ENCODE data around the gene ULK3.

Gene ULK3

DNA sequence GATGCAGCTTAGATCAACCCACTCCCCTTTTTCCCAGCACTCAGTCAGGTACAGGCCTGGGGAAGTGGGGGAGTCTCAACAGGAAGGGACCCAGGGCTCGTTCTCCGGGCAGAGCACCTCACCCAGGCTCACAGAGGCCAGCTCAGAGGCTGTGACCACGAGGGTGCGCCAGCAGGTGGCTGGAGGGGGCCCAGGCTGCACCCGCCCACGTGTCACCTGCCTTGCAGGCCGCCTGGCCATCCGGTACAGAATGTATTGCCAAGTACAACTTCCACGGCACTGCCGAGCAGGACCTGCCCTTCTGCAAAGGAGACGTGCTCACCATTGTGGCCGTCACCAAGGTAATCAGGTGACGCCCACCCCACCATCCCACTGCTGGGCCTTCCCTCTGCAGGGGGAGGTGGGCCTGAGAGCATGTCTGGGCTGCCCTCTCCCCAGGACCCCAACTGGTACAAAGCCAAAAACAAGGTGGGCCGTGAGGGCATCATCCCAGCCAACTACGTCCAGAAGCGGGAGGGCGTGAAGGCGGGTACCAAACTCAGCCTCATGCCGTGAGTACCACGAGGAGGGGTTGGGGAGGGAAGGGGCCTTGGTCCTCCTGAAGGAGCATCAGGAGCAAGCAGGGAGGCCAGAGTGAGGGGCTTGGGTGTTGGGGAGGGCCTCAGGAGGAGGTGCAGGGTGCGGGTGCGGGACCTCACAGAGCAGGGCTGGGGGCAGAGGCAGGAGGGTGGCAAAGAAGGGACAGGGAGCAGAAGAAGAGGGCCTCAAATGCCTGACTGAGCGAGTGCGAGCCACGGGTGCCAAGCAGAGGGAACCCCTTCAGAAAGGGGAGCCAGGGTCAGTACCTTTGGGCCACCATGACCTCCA lies 44.3 kb downstream of the ULK3 start:
- DNase-seq, result no peak

- peak in 1 of 5 donors; percentile 51 for DNase-seq
These were observed 46.9 kb downstream of the ULK3 start for GRCh38 chr15:74795966-74796625.

- no peak for DNase-seq
These were observed 48.0 kb downstream of the ULK3 start for GRCh38 chr15:74794970-74795349.

DNA sequence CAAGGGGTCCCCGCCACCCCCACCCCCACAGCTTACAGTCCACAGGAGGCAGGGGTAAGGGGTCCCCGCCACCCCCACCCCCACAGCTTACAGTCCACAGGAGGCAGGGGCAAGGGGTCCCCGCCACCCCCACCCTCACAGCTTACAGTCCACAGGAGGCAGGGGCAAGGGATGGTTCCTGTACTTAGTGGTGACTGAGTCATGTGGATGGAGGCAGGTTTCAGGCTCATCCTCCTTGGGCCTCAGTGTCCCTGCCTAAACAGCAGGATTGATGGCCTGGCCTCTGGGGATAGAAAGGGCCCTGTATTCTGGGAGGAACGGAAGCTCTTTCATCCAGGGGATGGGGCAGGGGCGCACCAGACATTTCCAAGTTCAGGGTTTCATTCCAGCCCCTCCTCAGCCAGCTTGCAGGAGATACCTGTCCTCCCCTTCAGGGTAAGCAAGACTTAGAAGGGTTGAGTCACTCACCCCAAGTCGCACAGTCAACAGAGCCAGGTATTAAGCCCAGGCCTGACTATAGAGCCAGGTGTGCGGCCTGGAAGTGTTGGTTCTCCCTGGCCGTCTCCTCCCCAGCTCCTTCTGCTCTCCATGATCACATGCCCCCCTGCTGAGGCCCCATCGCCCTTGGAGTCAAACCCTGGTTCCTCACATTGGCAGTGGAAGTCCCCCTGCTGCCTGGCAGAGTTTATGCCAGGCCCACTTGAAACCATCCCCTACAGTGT lies 48.5 kb downstream of the ULK3 start:
- no peak for DNase-seq

- DNase-seq, result peak; percentile 54 to 77 (median 65)
These were observed 49.6 kb downstream of the ULK3 start for GRCh38 chr15:74793135-74794028.

GRCh38 chr15:74792227-74793016 lies 50.5 kb downstream of the ULK3 start:
- DNase-seq, result no peak

DNA sequence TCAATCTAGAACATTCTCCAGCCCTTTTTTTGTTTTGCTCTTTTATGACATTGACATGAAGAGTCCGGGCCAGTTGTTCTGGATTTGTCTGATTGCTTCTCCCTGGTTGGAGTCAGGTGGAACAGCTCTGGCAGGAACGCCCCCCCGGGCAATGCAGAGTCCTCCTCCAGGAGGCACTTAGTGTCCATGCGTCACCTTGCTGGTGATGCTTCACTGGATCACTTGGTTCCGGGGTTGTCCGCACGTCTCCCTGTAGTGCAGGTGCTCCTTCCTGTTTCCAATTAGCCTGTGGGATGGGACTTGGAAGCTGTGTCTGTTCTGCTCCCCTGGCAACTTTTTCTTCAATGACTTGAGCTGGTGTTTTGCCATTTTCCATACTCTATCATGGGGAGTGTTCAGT lies 51.3 kb downstream of the ULK3 start:
- DNase-seq, result no peak

- DNase-seq, result no peak
These were observed 51.9 kb downstream of the ULK3 start for GRCh38 chr15:74791007-74791406.

DNA sequence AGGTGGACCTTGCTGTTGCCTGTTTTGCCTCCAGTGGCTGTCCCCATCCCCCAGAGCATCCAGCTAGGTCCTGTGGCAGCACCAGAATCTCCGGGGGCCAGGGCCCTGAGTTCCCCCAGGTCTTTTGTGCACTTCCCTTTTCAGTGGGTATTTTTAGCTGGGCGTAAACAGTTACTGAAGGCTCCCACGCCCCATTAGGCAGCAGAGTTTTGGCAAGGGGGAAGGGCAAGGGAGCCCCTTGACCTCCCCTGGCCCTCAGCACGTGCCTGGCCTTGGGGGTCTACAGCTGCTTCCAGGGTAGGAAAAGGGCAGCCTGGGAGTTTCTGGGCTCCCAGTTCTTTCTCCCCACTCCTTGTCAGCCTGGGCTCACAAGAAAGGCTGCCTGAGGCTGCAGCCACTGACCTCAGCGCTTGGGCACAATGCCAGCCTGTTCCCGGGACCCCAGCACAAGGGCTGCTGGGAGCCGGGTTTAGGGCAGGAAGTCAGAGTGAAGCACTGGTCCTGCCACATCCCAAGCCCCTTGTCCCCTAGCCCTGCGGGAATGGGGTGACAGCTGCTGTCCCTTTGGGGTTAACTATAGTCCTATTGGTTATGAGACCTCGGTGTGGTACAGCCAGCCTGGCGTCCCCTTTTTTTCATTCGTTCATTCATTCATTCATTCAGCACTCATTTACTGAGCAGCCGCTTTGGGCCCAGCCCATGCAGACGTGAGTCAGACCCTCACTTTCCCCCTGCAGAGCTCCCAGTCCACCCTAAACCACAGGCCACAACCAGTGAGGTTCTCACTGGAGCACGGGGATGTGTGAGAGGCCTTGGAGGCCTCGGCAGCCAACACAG lies 52.7 kb downstream of the ULK3 start:
- peak in 1 of 5 donors; percentile 48 for DNase-seq

DNA sequence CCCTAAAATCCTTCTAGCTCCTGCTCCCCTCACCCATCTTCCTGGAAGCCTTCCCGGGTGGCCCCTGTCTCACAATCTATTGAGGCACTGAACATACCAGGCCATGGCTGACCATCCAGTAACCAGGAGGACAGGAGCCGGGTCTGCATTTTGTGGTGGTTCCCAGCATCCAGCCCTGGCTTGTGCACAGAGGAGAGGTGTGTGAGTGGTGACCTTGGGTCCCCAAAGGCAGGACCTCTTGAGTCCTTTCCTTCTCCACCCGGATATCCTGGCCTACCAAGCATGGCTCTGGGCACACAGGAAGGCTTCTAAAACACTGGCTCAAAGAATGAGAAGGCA lies 53.2 kb downstream of the ULK3 start:
- no peak for DNase-seq

GRCh38 chr15:74789171-74789631 lies 53.8 kb downstream of the ULK3 start:
- DNase-seq, result peak in 2 of 5 donors; percentile 36 to 52

DNA sequence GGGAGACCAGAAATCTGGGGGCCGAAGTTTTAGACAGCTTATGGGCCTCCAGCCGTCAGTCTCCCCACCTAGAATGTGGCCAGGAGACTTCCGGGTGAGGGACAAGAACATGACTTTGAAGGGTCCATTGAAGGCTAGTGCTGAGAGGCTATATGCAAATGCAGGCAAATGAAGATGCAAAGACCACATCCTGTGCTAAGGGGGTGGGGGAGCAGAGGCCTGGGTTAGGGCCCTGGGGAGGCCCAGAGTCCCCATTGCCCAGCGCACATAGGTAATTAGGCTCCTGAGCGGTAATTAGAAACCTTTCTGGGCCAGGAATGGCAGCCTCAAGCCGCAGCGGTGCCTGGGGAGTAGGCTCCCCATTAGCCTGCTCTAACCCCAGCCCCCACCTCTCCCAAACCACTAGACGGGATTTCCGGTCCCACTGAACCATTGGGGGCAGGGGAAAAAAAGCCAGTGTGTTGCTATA lies 54.2 kb downstream of the ULK3 start:
- DNase-seq, result peak in 4 of 5 donors; percentile 41 to 81 (median 55)

DNA sequence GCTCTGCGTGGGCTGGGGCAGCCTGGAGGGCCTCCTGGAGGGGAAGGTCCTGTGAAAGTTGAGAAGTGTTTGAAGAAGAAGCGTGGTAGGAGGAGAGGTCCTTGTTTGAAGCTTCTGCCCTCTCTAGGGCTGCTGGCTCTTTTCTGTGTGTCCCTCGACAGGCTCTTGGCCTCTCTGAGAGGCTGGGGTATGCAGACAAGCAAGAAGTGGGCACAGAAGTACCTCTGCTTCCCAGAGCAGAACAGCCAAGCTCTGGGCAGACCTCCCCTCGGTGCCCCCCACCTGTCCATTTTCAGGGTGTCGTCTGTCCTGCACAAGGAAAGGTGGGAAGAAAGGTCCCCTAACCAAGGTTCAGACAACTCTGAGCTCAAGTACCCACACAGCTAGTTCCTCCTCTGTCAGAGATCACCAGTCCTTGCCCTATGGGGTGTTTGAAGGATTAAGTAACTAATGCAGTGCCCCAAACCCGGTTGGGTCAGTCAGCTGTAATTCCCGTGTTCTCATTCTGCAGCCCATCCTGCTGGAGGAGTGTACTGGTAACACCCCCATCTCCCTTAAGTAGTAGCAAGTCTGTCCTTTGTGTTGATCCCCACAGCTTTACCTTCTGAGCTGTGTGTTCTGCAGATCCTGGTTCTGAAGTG lies 54.8 kb downstream of the ULK3 start:
- DNase-seq, result no peak

DNA sequence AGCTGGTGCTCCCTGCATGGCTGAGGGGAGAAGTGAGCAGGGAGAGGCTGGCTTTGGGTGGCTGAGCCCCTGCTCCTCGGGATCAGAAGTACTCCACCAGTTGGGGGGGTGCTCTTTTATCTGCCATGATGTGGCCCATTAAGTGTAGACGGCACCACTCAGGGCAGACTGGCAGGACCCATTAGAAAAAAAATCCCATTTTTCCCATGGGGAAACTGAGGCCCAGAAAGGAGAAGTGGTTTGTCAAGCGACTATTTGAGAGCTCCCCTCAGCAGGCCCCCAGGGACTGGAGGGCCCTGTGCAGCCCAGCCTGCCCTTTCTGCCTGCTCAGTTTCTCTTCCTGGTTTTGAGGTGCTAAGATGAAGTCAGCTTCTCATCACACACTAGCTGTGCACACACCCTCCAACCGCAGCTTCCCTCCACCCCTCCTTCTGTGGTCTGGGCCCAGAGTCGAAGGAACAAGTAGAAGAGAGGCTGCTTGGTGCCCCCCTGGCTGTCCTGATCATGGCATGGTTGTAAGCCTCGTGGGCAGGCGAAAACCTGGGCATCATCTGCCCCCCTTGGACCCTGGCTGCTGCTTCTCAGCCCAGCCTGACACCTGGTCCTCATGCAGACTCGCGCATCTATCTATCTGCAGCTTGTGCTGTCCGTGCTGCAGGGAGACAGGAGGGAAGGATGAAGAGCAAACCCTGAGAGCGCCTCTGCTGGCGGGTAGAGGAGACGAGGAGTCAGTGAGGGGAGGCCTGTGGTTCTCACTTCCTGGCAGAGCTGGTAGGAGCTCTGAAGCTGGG lies 55.5 kb downstream of the ULK3 start:
- DNase-seq, result peak; percentile 77 to 96 (median 88)

GRCh38 chr15:74786551-74787165 lies 56.3 kb downstream of the ULK3 start:
- peak in 1 of 5 donors; percentile 57 for DNase-seq
